Liver (tissue), 3 donors: ENCODE results near the gene CDH22.

ENCODE experiments used
- CTCF ChIP-seq: fragments of 150-350 bp; IDR thresholded peaks from 2 replicates; pipeline ENCODE4 v1.5.1; 2017; ENCODE audit warnings: improper control_type of control experiment, low read depth, low read length; ENCODE audit not compliant: missing input control
- GABPA ChIP-seq, 2 donors: IDR thresholded peaks in 1 of 2; conservative IDR thresholded peaks in 1 of 2; 2 replicates each; pipeline ENCODE4 v1.6.1; 2016; ENCODE audit warnings: antibody characterized with exemption in 2 of 2, mild to moderate bottlenecking in 1 of 2, moderate library complexity in 1 of 2
- YY1 ChIP-seq: IDR thresholded peaks from 2 replicates; pipeline ENCODE4 v1.6.1; 2016; ENCODE audit warnings: antibody characterized with exemption, mild to moderate bottlenecking
- donor health status: healthy.
- donor health status: healthy.

GRCh38 chr20:46158476-46158987, 149.8 kb downstream of the CDH22 start:
- no peak for TF ChIP-seq CTCF
- TF ChIP-seq GABPA (IDR thresholded peaks at IDR 0.05 in 1 of 2, conservative IDR thresholded peaks at IDR 0.05 in 1 of 2) = no peak
- TF ChIP-seq YY1 = no peak
